Activated naive CD8-positive, alpha-beta T cell treated with anti-CD3 and anti-CD28 coated beads, Interleukin-2, amount 10 ng/mL, durations not matched to agents 7 days and 5 days (primary cell): ENCODE measurements around the gene CLCNKA. TPM values are rescaled to one million over a fixed set of nuclear protein-coding genes. Genes with fewer than 3 reads are reported as not detected.
A peak's percentile ranks its signal among the peaks of the same experiment; 100 is the strongest.
"Not testable (repeated sequence)": the region's sequence is repeated elsewhere in the genome, so short reads cannot be mapped to it uniquely, and the experiment has no call there.

ENCODE experiments used
- ATAC-seq: fragments of 150-1000 bp; cut with Tn5 transposase; one replicate; pipeline ENCODE4 v1.10.0; 2021; ENCODE audit warnings: low read depth, moderate library complexity
- POLR2A ChIA-PET: fragments of 350-600 bp; sonication (Branson Sonifier 250); formaldehyde crosslinking; loops from one replicate; lab custom pipeline; 2021; ENCODE audit warnings: antibody characterized with exemption; lab: Charles Lee
- DNase-seq: peaks from one replicate; pipeline ENCODE4 v3.0.0; 2021
- H3K27ac Mint-ChIP-seq: one replicate; pipeline ENCODE4 v1.8.0; 2022; ENCODE audit warnings: mild to moderate bottlenecking, mixed read lengths
- H3K27me3 Mint-ChIP-seq: one replicate; pipeline ENCODE4 v1.8.0; 2022; ENCODE audit warnings: mild to moderate bottlenecking, moderate library complexity, mixed read lengths
- H3K36me3 Mint-ChIP-seq: one replicate; pipeline ENCODE4 v1.8.0; 2021; ENCODE audit warnings: mild to moderate bottlenecking, mixed read lengths
- H3K4me1 Mint-ChIP-seq: one replicate; pipeline ENCODE4 v1.8.0; 2021; ENCODE audit warnings: mixed read lengths
- H3K4me3 Mint-ChIP-seq: one replicate; pipeline ENCODE4 v1.8.0; 2022; ENCODE audit warnings: mild to moderate bottlenecking, moderate library complexity, mixed read lengths
- H3K9me3 Mint-ChIP-seq: one replicate; pipeline ENCODE4 v1.8.0; 2021; ENCODE audit warnings: mixed read lengths
- total RNA-seq, 2 experiments: library from RNA; stranded (reverse); gene quantifications; one replicate each; pipeline ENCODE4 v1.2.3, GENCODE V29; 2021

CLCNKA gene
- total RNA-seq: not detected

GRCh38 chr1:16021681-16022080, at the start of gene CLCNKA:
Gene CLCNKA, plus strand, starts transcription at chr1:16022036. Its CDS starts 584 bp downstream, at chr1:16022620.
- Mint-ChIP-seq H3K4me3 (no peak within 1 kb of the TSS), H3K27me3 (no peaks in the 10 kb centered on the region), H3K27ac (no peak within 1 kb of the TSS), H3K36me3 (no peaks in the 10 kb centered on the region), H3K9me3 (no peaks in the 10 kb centered on the region), H3K4me1 (no peaks in the 10 kb centered on the region)
- ATAC-seq: no peak
- POLR2A ChIA-PET: no interaction called here
- no peak for DNase-seq

GRCh38 chr1:15972409-15972808, 49.4 kb upstream of the CLCNKA start:
- POLR2A ChIA-PET: no interaction called here
- no peak overlapping the region for H3K4me3 Mint-ChIP-seq
- ATAC-seq (no peak), DNase-seq (no peak)
- H3K27ac Mint-ChIP-seq: no peak overlapping the region
- peaks cover 30% of the 10 kb centered on the region for H3K4me1 Mint-ChIP-seq
- H3K27me3 Mint-ChIP-seq: no peaks in the 10 kb centered on the region
- peaks cover 35% of the 10 kb centered on the region for H3K36me3 Mint-ChIP-seq
- H3K9me3 Mint-ChIP-seq: peaks cover 1% of the 10 kb centered on the region

GRCh38 chr1:15973772-15974171, 48.1 kb upstream of the CLCNKA start:
- H3K9me3 Mint-ChIP-seq: peaks cover 1% of the 10 kb centered on the region
- no peaks in the 10 kb centered on the region for H3K27me3 Mint-ChIP-seq
- H3K27ac Mint-ChIP-seq: no peak overlapping the region
- no peak overlapping the region for H3K4me3 Mint-ChIP-seq
- no peak for DNase-seq
- ATAC-seq: no peak
- H3K36me3 Mint-ChIP-seq: peaks cover 28% of the 10 kb centered on the region
- POLR2A ChIA-PET: no interaction called here
- H3K4me1 Mint-ChIP-seq: peaks cover 20% of the 10 kb centered on the region

DNA sequence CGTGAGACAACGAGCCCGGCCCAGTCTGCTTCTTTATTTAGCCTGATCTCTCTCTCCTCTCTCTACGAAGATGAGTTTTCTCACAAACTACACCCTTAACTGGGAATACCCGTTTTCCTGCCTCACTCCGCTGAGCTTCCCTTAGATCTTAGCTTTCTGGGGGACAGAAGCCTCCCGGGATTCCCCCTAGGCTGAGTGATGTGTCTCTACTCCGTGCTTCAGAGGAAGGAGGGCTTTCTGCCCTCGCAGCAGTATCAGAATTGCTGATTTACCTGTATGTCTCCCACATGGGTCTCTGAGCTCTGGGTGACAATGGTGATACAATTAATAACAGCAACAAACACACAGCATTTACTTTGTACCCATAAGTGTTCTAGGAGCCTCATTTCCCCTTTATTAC, 47.0 kb upstream of the CLCNKA start:
- Mint-ChIP-seq H3K27ac (peak overlapping the region; percentile 20), H3K27me3 (no peaks in the 10 kb centered on the region), H3K4me3 (peak overlapping the region; percentile 85), H3K9me3 (peaks cover under 1% of the 10 kb centered on the region), H3K4me1 (peaks cover 20% of the 10 kb centered on the region), H3K36me3 (peaks cover 24% of the 10 kb centered on the region)
- POLR2A ChIA-PET: interaction anchor here (1.5 to 2.2 kb wide), 4 partner anchors 8 to 129 kb away, joined by 3 to 13 read pairs (median 6); no protein-coding TSS in a partner anchor
- DNase-seq (no peak), ATAC-seq (no peak)

- ATAC-seq (peak; percentile 74), DNase-seq (peak; percentile 83)
- Mint-ChIP-seq H3K4me3 (peak overlapping the region; percentile 92), H3K27me3 (no peaks in the 10 kb centered on the region), H3K9me3 (no peaks in the 10 kb centered on the region), H3K27ac (peak overlapping the region; percentile 67), H3K36me3 (peaks cover 19% of the 10 kb centered on the region), H3K4me1 (peaks cover 20% of the 10 kb centered on the region)
- POLR2A ChIA-PET: interaction anchor here (1.0 to 2.2 kb wide), 6 partner anchors 9 to 139 kb away, joined by 3 to 13 read pairs (median 5); partner anchors contain the start of gene SPEN
These were observed 46.5 kb upstream of the CLCNKA start for GRCh38 chr1:15975358-15975804.

DNA sequence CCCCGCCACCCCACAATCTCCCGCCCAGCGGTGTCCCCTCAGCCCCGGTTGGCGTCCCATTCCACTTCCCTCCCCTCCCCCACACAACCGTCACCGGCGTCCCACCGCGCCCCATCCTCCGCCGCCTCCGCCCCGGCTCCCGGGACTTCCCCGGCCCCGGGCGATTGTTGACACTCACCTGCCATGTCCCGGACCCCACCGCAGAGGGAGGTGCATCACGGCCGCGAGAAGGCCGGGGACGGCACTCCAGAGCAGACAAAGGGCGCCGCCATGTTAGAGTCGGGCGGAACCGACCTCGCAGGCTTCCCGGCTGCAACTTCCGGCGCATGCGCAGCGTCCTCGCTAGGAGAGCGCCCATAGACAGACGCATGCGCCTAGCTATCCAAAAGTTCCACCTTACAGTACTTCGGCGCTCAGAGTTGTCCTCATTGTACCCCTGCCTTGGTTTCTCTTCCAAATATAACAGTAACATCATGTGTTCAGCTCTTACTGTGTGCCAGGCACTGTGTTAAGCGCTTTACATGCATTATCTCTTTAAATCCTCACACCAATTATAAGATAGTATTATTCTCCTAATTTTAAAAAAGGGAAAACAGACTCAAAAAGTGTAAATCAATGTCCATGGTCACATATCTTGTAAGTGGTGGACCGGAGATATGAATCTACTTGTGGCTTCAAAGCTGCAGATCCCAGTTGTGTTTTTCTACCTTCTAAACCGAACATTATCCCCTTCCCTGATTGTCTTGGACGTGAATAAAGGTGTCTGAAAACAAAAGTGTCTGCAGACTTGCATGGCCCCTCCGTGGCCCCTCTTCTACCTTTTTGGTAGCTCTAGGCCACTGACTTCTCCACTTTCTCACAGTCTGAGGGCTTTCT, 45.8 kb upstream of the CLCNKA start, which contains the start of gene ZBTB17:
ZBTB17 (minus strand) TSS at position 297 of the 876 bp plus-strand sequence. CDS start 27,606 bp downstream, outside the sequence.
- Mint-ChIP-seq H3K4me1 (peaks cover 20% of the 10 kb centered on the region), H3K36me3 (peaks cover 15% of the 10 kb centered on the region), H3K27ac (peak within 1 kb of the TSS; percentile 86), H3K4me3 (peak within 1 kb of the TSS; percentile 92), H3K9me3 (no peaks in the 10 kb centered on the region), H3K27me3 (no peaks in the 10 kb centered on the region)
- ATAC-seq (peak; percentile 93), DNase-seq (peak; percentile 96)
- POLR2A ChIA-PET: interaction anchor here (0.6 to 2.2 kb wide), 10 partner anchors 10 to 375 kb away, joined by 3 to 13 read pairs (median 5); partner anchors contain the start of gene SPEN

GRCh38 chr1:15977947-15978346, 43.9 kb upstream of the CLCNKA start:
- peaks cover 16% of the 10 kb centered on the region for H3K4me1 Mint-ChIP-seq
- ATAC-seq, H3K36me3 Mint-ChIP-seq, H3K27ac Mint-ChIP-seq, DNase-seq, H3K9me3 Mint-ChIP-seq, H3K4me3 Mint-ChIP-seq, H3K27me3 Mint-ChIP-seq: not testable (repeated sequence)
- POLR2A ChIA-PET: interaction anchor here (0.6 kb wide), 1 partner anchor 41 kb away, joined by 3 read pairs; no protein-coding TSS in a partner anchor

DNA sequence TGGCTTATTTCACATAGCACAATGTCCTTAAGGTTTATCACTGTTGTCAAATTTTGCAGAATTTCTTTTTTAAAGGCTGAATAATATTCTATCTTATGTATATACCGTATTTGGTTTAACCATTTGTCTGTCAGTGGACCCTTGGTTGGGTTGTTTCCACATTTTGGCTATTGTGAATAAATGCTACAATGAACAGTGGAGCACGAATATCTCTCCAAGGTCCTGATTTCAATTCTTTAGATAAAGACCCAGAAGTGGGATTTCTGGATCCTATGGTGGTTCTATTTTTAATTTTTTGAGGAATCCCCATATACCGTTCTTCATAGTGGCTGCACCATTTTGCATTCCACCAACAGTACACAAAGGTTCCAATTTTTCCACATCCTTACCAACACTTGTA, 40.2 kb upstream of the CLCNKA start:
- ATAC-seq: no peak
- no peak for DNase-seq
- no peak overlapping the region for H3K27ac Mint-ChIP-seq
- H3K27me3 Mint-ChIP-seq: no peaks in the 10 kb centered on the region
- H3K4me3 Mint-ChIP-seq: no peak overlapping the region
- POLR2A ChIA-PET: no interaction called here
- H3K4me1 Mint-ChIP-seq: peaks cover under 1% of the 10 kb centered on the region
- no peaks in the 10 kb centered on the region for H3K36me3 Mint-ChIP-seq
- H3K9me3 Mint-ChIP-seq: no peaks in the 10 kb centered on the region

DNA sequence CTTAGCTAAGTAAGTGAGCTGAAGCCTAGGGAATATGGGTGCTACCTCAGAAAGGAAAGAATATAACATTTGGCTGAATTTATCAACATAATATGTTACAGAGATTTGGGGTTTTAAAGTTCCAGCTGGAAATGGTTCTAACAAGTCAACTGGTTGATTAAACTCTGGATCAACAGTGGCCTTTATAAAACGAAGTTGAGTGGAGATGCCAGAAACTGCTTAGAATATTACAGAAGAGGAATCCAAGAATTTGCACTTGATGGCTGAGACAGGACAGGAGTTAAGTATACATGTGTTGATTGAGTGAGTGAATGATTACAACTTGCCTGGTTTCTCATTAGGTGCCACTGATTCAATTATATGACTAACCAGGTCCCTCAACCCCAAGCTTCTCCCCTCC, 38.6 kb upstream of the CLCNKA start:
- POLR2A ChIA-PET: no interaction called here
- Mint-ChIP-seq H3K4me1 (no peaks in the 10 kb centered on the region), H3K4me3 (no peak overlapping the region), H3K36me3 (no peaks in the 10 kb centered on the region), H3K27me3 (no peaks in the 10 kb centered on the region), H3K27ac (no peak overlapping the region), H3K9me3 (no peaks in the 10 kb centered on the region)
- ATAC-seq (no peak), DNase-seq (no peak)

GRCh38 chr1:15985611-15986297, 36.1 kb upstream of the CLCNKA start:
- no peak for ATAC-seq
- Mint-ChIP-seq H3K4me3 (no peak overlapping the region), H3K27ac (no peak overlapping the region), H3K4me1 (no peaks in the 10 kb centered on the region), H3K27me3 (peaks cover 4% of the 10 kb centered on the region), H3K9me3 (no peaks in the 10 kb centered on the region), H3K36me3 (no peaks in the 10 kb centered on the region)
- POLR2A ChIA-PET: no interaction called here
- DNase-seq: no peak

DNA sequence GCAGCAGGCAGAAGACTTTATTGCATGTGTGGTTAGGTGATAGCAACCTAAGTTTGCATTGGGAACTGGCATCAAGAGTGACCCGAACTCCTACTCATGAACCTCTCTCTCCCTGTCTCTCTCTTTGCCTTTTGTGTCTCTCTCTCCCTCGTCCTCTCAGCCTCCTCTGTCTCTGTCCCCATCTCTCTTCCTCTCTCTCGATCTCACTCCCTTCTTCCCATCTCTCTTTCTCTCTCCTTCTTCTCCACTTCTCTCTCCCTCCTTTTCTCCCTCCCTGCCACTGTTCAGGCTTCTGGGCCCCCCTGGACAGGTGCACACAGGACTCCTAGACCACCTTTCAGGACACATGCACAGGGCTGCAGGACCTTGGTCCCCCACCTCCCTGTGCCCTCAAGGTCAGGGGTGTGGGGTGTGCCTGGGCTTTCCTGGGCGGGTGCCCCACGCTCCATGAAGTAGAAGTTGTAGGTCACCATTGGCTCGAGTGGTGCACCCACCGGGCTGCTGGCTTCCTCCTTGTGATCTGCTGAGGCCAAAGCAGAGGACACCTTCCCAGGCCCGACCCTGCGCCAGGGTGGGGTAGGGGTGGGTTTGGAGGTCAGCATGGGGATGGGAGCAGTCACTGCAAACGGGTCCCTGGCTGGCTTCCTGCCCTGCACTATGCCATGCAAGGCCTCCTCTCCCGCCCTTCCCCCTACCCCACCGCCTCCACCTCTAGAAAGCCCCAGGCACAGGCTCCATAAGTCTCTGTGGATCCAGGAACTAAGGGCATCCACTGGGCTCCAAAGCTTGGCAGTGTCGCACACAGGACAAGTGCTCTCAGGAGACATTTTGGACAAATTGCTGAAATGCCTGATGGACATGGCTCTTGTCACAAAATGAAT, 32.7 kb upstream of the CLCNKA start:
- H3K4me1 Mint-ChIP-seq: no peaks in the 10 kb centered on the region
- no peak for DNase-seq
- peaks cover 4% of the 10 kb centered on the region for H3K27me3 Mint-ChIP-seq
- no peaks in the 10 kb centered on the region for H3K9me3 Mint-ChIP-seq
- POLR2A ChIA-PET: no interaction called here
- ATAC-seq: no peak
- no peak overlapping the region for H3K27ac Mint-ChIP-seq
- H3K4me3 Mint-ChIP-seq: no peak overlapping the region
- H3K36me3 Mint-ChIP-seq: no peaks in the 10 kb centered on the region

- Mint-ChIP-seq H3K27ac (no peak overlapping the region), H3K27me3 (peaks cover 4% of the 10 kb centered on the region), H3K36me3 (no peaks in the 10 kb centered on the region), H3K9me3 (no peaks in the 10 kb centered on the region), H3K4me1 (no peaks in the 10 kb centered on the region), H3K4me3 (no peak overlapping the region)
- DNase-seq (no peak), ATAC-seq (no peak)
- POLR2A ChIA-PET: no interaction called here
These were observed 32.1 kb upstream of the CLCNKA start for GRCh38 chr1:15989776-15990175.
